ENCODE results near the gene TGFBR3. TPM values are rescaled to one million over a fixed set of nuclear protein-coding genes. Genes with fewer than 3 reads are reported as not detected.
"Not testable (repeated sequence)": the region's sequence is repeated elsewhere in the genome, so short reads cannot be mapped to it uniquely, and the experiment has no call there.

Gene TGFBR3
- total and polyA plus RNA-seq, 2 experiments from 2014 or later, result 46.8 to 68.3 TPM

DNA sequence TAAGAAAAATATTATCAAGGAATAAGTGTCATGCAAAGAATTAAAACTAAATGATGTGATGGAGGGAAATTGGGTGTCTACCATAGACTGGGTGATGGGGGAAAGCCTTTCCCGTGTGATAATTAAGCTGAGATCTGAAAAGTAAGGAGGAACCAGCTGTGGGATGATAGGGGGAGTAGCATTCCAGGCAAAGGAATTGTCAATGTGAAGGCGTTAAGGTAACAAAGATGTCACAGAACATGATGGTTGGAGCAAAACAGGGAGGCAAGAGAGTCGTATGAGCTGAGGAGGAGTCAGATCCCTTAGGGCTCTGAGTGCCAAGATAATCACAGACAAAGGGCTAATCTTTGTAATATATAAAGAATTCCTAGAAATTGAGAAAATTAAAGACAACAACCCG, 215.2 kb downstream of the TGFBR3 start:
- Histone ChIP-seq H2AFZ (no peak overlapping the region), H4K20me1 (ENCODE audit: insufficient read depth, poor library complexity, severe bottlenecking) (no peaks in the 10 kb centered on the region), H3K4me2 (no peak overlapping the region), H3K9me2 (replicated peaks; ENCODE audit: insufficient read depth) (no peaks in the 10 kb centered on the region), H3K4me1 (ENCODE audit: insufficient read depth) (peaks cover 4% of the 10 kb centered on the region), H3K27me3 (no peaks in the 10 kb centered on the region), H3K9me3 (ENCODE audit: low read depth) (no peaks in the 10 kb centered on the region), H3K79me2 (no peaks in the 10 kb centered on the region), H3K36me3 (replicated peaks; ENCODE audit: insufficient read depth, low read depth) (no peaks in the 10 kb centered on the region), H3K27ac (no peak overlapping the region), H3K4me3 (no peak overlapping the region)
- WGBS (ENCODE audit: low lambda C conversion rate, missing lambda C conversion rate), result 80% methylated on average over 4 of the region's 4 CpGs
- TF ChIP-seq EZH2 (IDR thresholded peaks at IDR 0.05; ENCODE audit: borderline replicate concordance), result no peak
- no peak for TF ChIP-seq EZH2phosphoT487 (IDR thresholded peaks at IDR 0.05; ENCODE audit: low read depth, severe bottlenecking, unreplicated experiment)
- TF ChIP-seq, protein P1, sequence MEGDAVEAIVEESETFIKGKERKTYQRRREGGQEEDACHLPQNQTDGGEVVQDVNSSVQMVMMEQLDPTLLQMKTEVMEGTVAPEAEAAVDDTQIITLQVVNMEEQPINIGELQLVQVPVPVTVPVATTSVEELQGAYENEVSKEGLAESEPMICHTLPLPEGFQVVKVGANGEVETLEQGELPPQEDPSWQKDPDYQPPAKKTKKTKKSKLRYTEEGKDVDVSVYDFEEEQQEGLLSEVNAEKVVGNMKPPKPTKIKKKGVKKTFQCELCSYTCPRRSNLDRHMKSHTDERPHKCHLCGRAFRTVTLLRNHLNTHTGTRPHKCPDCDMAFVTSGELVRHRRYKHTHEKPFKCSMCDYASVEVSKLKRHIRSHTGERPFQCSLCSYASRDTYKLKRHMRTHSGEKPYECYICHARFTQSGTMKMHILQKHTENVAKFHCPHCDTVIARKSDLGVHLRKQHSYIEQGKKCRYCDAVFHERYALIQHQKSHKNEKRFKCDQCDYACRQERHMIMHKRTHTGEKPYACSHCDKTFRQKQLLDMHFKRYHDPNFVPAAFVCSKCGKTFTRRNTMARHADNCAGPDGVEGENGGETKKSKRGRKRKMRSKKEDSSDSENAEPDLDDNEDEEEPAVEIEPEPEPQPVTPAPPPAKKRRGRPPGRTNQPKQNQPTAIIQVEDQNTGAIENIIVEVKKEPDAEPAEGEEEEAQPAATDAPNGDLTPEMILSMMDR (IDR thresholded peaks at IDR 0.05; ENCODE audit: poor library complexity), result no peak
- DNase-seq (ENCODE audit: low spot score), result no peak

DNA sequence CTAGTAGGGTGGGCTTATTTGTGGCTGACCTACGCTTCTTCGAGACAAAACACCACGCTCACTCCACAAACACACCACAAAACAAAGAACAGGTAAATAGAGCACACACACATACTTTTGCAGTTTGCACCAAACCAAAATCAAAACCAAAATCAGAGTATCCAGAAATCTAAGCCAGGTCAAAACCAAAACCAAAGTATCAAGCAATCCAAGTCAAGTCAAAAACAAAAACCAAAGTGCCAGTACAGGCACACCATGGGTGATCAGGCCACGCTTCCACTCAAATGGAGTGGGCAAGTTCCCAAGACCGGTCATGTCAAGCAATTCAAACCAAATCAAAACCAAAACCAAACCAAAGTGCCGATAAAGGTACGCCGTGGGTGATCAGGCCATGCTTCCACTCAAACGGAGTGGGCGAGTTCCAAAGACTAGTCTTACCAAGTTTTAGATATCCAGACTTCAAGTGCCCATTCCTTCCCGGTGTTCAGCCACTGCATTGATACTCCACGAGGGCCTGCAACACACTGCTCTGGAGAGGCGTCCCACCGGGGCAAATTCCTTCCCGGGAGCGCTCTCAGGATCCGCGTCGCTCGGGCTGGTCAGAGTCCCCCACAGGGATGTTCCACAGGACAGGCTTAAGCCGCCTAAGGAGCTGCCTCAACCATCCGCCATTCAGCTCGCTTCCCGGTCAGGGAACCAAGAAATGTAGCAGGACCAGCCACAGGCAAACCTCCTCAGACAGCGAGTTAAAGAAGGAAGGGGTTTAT, 216.2 kb downstream of the TGFBR3 start:
- H3K27ac ChIP-seq, result no peak overlapping the region
- no peak overlapping the region for H2AFZ ChIP-seq
- H3K4me2 ChIP-seq, result no peak overlapping the region
- WGBS (ENCODE audit: low lambda C conversion rate, missing lambda C conversion rate), result 94% methylated on average over 25 of the region's 25 CpGs
- no peaks in the 10 kb centered on the region for H3K9me3 ChIP-seq (ENCODE audit: low read depth)
- H3K27me3 ChIP-seq, result no peaks in the 10 kb centered on the region
- no peaks in the 10 kb centered on the region for H3K9me2 ChIP-seq (replicated peaks; ENCODE audit: insufficient read depth)
- no peak for DNase-seq (ENCODE audit: low spot score)
- no peaks in the 10 kb centered on the region for H3K79me2 ChIP-seq
- TF ChIP-seq EZH2 (IDR thresholded peaks at IDR 0.05; ENCODE audit: borderline replicate concordance) (no peak), EZH2phosphoT487 (IDR thresholded peaks at IDR 0.05; ENCODE audit: low read depth, severe bottlenecking, unreplicated experiment) (no peak)
- TF ChIP-seq, protein P1 (IDR thresholded peaks at IDR 0.05; ENCODE audit: poor library complexity), result no peak
- H3K4me3 ChIP-seq, result no peak overlapping the region
- no peaks in the 10 kb centered on the region for H4K20me1 ChIP-seq (ENCODE audit: insufficient read depth, poor library complexity, severe bottlenecking)
- no peaks in the 10 kb centered on the region for H3K36me3 ChIP-seq (replicated peaks; ENCODE audit: insufficient read depth, low read depth)
- H3K4me1 ChIP-seq (ENCODE audit: insufficient read depth), result peaks cover 4% of the 10 kb centered on the region

DNA sequence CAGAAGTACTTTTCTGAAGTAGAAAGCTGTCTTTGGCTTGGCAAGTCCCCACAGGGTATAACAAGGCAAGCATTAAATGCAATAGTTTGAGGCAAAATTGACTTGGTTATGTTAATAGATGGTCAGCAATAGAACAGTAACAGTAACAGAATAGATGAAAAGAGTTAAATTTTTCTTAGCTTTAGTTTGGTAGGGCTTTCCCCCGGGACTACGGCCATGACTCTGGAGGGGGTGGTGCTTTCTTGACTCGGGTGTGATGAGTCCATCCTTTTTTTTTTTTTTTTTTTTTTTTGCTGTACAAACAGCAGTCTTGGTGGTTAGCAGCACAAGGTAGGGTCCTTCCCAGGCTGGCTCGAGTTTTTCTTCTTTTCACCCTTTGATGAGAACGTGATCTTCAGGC, 219.3 kb downstream of the TGFBR3 start:
- not testable (repeated sequence) for H4K20me1 ChIP-seq (ENCODE audit: insufficient read depth, poor library complexity, severe bottlenecking); H3K9me2 ChIP-seq (replicated peaks; ENCODE audit: insufficient read depth); H3K27me3 ChIP-seq; H3K27ac ChIP-seq; H3K9me3 ChIP-seq (ENCODE audit: low read depth); H2AFZ ChIP-seq; H3K36me3 ChIP-seq (replicated peaks; ENCODE audit: insufficient read depth, low read depth); H3K4me1 ChIP-seq (ENCODE audit: insufficient read depth); DNase-seq (ENCODE audit: low spot score); H3K4me2 ChIP-seq; H3K79me2 ChIP-seq; H3K4me3 ChIP-seq
- 35% methylated on average over 3 of the region's 5 CpGs for WGBS (ENCODE audit: low lambda C conversion rate, missing lambda C conversion rate)

DNA sequence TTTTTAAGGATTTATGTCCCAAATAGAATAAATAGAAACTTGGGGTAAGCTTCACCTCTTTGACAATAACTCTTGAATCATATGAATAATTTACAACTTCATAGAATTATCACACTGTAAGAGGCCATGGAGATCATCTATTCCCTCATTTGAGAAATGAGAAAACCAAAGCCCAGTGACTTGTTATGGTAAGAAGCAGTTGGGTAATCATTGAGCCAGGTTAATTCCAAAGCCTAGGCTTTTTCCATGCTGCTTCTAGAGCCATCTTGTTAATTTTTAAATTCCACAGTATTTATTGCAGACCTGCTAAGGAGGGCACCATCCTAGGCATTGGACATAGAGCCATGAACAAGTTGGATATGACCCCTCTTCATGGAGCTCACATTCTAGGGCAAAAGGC, 224.8 kb downstream of the TGFBR3 start:
- Histone ChIP-seq H3K4me1 (ENCODE audit: insufficient read depth) (no peaks in the 10 kb centered on the region), H3K4me3 (no peak overlapping the region), H3K9me2 (replicated peaks; ENCODE audit: insufficient read depth) (no peaks in the 10 kb centered on the region), H3K27ac (no peak overlapping the region), H2AFZ (no peak overlapping the region), H3K36me3 (replicated peaks; ENCODE audit: insufficient read depth, low read depth) (no peaks in the 10 kb centered on the region), H3K9me3 (ENCODE audit: low read depth) (no peaks in the 10 kb centered on the region), H3K27me3 (no peaks in the 10 kb centered on the region), H4K20me1 (ENCODE audit: insufficient read depth, poor library complexity, severe bottlenecking) (no peaks in the 10 kb centered on the region), H3K79me2 (no peaks in the 10 kb centered on the region), H3K4me2 (no peak overlapping the region)
- no peak for DNase-seq (ENCODE audit: low spot score)
- TF ChIP-seq, protein P1 (IDR thresholded peaks at IDR 0.05; ENCODE audit: poor library complexity), result no peak
- TF ChIP-seq EZH2 (IDR thresholded peaks at IDR 0.05; ENCODE audit: borderline replicate concordance), result no peak
- TF ChIP-seq EZH2phosphoT487 (IDR thresholded peaks at IDR 0.05; ENCODE audit: low read depth, severe bottlenecking, unreplicated experiment), result no peak
